Urinary bladder (tissue), 4 donors: ENCODE results near the gene SPRY1. TPM values are rescaled to one million over a fixed set of nuclear protein-coding genes. Genes with fewer than 3 reads are reported as not detected.

ENCODE experiments used
- DNase-seq: peaks from one replicate; pipeline ENCODE4 v3.0.0-alpha.2; 2015; ENCODE audit errors: extremely low spot score
- H3K27ac ChIP-seq: one replicate; pipeline ENCODE4 v1.5.1; 2013; ENCODE audit warnings: low read depth, mild to moderate bottlenecking, moderate library complexity
- H3K36me3 ChIP-seq: one replicate; pipeline ENCODE4 v1.6.1; 2013; ENCODE audit warnings: mild to moderate bottlenecking, moderate library complexity; ENCODE audit not compliant: insufficient read depth
- H3K4me1 ChIP-seq: one replicate; pipeline ENCODE4 v1.6.1; 2013; ENCODE audit warnings: mild to moderate bottlenecking, moderate library complexity; ENCODE audit not compliant: insufficient read depth
- H3K4me3 ChIP-seq: one replicate; pipeline ENCODE4 v1.5.1; 2013; ENCODE audit warnings: low read depth, low read length
- WGBS: extraction: QIAGEN DNeasy Blood & Tissue Kit; methylation state at CpG from one replicate; pipeline ENCODE4 v1.1.7; 2013; 5-methylcytosine and 5-hydroxymethylcytosine counted together
- polyA plus RNA-seq: library from polyadenylated mRNA; stranded (reverse); fragments of 200-250 nt; gene quantifications from one replicate; pipeline ENCODE4 v1.2.3, GENCODE V29; 2013
- total RNA-seq: library from RNA; depleted of rRNA; stranded (reverse); fragments of >200 nt; gene quantifications from one replicate; pipeline ENCODE4 v1.2.3, GENCODE V29; 2014
- donor health status: healthy with polysubstance abuse.
- donor health status: healthy.

Gene SPRY1
- total and polyA plus RNA-seq, 2 donors, result 72.0 to 112 TPM

DNA sequence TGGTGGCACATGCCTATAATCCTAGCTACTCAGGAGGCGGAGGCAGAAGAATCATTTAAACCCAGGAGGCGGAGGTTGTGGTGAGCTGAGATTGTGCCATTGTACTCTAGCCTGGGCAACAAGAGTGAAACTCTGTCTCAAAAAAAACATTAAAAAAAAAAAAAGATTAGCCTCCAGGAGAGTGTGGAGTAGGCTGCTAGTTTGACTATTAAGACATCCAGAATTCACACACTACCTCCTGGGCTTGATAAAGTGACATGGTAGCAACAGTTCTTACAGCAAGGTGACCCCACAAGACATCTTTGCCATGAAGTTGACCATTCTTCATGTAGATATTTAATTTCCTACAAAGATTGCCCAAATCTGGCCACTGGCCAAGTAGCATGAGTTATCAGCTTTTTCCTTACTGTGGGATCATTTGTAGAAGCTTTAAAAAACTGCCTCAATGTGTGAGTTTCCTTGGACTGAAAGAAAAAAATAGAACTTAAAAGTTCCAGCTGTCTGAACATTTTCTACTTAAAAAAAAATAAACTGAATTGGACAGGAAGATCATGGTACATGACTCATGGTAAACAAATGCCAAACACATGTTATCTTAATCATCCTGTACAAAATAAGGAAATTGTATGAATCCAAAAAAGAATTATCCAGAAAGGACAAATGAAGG lies 35.3 kb upstream of the SPRY1 start:
- Histone ChIP-seq H3K4me1 (peaks cover 2% of the 10 kb centered on the region), H3K4me3 (no peak overlapping the region), H3K36me3 (no peaks in the 10 kb centered on the region), H3K27ac (no peak overlapping the region)
- DNase-seq, result no peak
- WGBS, result 92% methylated on average over 2 of the region's 2 CpGs

DNA sequence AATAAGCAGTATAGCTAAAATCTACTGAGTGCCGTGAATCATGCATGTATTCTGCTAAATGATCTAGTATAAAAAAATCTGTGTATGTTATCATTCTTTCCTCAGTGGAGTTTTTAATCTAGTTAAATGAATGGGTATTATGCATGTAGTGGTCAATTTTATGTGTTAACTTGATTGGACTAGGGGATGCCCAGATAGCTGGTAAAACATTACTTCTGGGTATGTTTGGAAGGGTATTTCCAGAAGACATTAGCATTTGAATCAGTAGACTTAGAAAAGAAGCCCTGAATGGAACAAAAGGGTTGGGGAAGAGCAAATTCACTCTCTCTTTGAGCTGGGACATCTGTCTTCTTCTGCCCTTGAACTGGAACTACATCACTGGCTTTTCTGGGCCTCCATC lies 34.5 kb upstream of the SPRY1 start:
- H3K27ac ChIP-seq, result no peak overlapping the region
- no peaks in the 10 kb centered on the region for H3K36me3 ChIP-seq
- H3K4me1 ChIP-seq, result peaks cover 2% of the 10 kb centered on the region
- DNase-seq, result no peak
- no peak overlapping the region for H3K4me3 ChIP-seq
- 90% methylated on average over 1 of the region's 1 CpG for WGBS

DNA sequence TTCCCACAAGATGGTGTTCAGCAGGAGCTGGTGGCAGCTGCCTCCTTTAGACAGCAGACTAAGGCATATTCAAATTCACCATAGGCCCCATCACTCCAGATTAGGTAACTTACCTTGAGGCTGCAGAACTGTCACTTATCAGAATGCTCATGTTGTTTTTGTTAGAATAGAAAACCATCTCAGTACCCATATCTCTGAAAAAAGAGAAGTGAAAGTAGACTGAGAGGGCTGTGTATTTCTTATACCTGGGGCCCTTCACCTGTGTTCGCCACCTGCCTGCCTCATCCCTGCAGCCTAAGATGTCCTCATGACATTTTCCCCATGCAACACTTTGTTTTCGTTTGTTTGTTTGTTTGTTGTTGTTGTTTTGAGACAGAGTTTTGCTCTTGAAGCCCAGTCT lies 32.9 kb upstream of the SPRY1 start:
- Histone ChIP-seq H3K4me1 (peaks cover 2% of the 10 kb centered on the region), H3K36me3 (no peaks in the 10 kb centered on the region), H3K4me3 (no peak overlapping the region), H3K27ac (no peak overlapping the region)
- 95% methylated on average over 2 of the region's 2 CpGs for WGBS
- no peak for DNase-seq

DNA sequence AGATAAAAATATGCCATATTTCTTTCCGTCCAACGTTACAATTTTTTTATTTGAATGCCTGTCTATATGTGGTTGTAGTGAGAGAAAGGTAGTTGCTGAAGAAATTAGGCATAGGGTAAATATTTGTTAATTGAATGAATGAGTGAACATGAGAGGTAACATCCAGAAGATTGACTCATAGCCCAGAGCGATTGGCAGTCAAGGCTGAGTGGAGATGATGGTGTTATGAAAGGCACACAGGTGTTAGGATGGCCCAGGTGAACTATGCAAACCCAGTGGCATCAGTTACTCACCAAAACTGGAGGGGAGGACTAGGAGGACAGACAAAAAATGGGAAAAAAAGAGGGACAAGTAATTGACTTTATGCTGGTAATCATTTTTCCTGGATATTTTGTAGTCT lies 31.7 kb upstream of the SPRY1 start:
- H3K4me3 ChIP-seq, result no peak overlapping the region
- H3K36me3 ChIP-seq, result no peaks in the 10 kb centered on the region
- DNase-seq, result no peak
- H3K4me1 ChIP-seq, result peaks cover 2% of the 10 kb centered on the region
- no peak overlapping the region for H3K27ac ChIP-seq
- WGBS, result 83% methylated on average over 3 of the region's 3 CpGs

DNA sequence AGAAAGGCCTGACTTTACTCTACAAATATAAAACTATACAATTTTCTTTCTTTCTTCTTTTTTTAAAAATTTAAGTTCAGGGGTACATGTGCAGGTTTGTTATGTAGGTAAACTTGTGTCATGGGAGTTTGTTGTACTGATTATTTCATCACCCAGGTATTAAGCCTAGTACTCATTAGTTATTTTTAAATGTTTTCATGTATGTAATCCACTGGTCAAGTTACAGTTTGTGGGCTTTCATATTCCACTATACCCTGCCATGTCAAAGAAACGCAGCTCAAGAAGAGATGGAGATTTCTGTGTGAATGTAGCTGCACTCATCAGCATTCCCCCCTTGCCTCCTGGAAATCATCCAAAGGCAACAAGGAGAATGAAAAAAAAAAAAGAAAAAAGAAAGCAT lies 31.2 kb upstream of the SPRY1 start:
- peaks cover 2% of the 10 kb centered on the region for H3K4me1 ChIP-seq
- DNase-seq, result no peak
- H3K27ac ChIP-seq, result no peak overlapping the region
- H3K36me3 ChIP-seq, result no peaks in the 10 kb centered on the region
- H3K4me3 ChIP-seq, result no peak overlapping the region
- WGBS, result 86% methylated on average over 1 of the region's 1 CpG

DNA sequence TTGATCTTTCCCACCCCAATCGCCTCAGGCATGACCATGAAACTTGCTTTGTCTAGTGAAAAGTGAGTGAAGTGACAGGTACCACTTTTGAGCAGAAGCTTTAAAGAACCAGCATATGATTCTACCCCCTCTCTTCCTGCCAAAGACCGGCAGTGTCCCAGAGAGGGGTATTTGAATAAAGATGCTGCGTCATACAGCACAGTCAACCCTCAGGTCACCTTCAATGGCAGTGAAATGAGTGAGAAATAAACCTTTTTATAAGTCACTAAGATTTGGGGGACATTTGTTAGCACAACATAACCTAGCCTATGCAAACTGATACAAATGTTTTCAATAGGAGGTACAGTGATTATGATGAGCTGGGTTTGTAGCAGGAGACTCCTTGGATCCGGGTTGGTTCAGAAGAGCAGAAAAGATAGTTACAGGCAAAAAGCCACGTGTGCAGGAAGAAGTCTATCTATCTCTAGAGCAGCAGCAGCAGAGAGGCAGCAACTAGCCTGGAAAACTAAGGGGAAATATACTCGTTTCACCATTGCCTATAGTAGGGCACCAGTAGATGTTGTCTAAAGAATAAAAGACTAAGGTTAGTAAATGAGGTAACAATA lies 30.3 kb upstream of the SPRY1 start:
- H3K4me3 ChIP-seq, result no peak overlapping the region
- no peak for DNase-seq
- H3K4me1 ChIP-seq, result peaks cover under 1% of the 10 kb centered on the region
- H3K27ac ChIP-seq, result no peak overlapping the region
- H3K36me3 ChIP-seq, result no peaks in the 10 kb centered on the region
- 88% methylated on average over 6 of the region's 6 CpGs for WGBS

DNA sequence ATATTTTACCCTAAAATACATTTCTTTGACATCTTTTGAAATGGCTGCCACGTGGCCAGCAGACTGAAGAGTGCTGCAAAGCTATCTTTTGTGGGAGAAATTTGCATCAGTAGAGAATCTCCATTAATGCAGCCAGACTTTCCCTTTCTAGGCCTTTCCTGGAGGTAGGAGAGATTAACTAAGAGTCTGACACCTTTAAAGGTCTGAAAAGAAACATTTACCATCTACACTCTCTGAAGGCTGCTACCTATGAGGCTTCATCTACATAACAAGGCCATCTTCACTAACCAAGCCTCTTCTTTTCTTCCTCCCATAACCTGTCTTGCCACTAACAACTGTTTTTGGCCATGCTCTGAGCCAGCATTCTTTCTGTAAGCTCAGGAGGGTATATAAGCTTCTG lies 17.8 kb upstream of the SPRY1 start:
- no peak for DNase-seq
- H3K4me1 ChIP-seq, result no peaks in the 10 kb centered on the region
- no peak overlapping the region for H3K27ac ChIP-seq
- no peaks in the 10 kb centered on the region for H3K36me3 ChIP-seq
- WGBS, result 77% methylated on average over 1 of the region's 1 CpG
- no peak overlapping the region for H3K4me3 ChIP-seq

DNA sequence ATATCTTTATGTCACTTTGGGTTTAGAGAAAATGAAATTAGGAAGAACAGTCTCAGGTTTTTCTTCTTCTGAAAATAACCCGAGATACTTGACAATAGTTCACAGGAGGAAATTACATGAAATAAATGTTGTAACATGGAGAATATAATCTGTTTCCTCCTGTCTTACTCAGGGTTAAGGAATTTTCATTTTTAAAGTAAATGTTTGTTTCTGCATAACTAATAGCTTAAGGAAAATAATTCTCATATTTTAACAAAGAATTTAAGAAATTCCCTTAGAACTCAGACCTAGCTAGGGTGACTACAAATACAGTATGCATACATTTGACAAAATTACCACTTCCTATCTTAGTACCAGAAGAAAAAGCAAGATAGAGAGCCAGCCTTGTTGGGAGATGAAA lies 17.2 kb upstream of the SPRY1 start:
- Histone ChIP-seq H3K36me3 (no peaks in the 10 kb centered on the region), H3K4me1 (no peaks in the 10 kb centered on the region), H3K27ac (no peak overlapping the region), H3K4me3 (no peak overlapping the region)
- 80% methylated on average over 1 of the region's 1 CpG for WGBS
- no peak for DNase-seq

DNA sequence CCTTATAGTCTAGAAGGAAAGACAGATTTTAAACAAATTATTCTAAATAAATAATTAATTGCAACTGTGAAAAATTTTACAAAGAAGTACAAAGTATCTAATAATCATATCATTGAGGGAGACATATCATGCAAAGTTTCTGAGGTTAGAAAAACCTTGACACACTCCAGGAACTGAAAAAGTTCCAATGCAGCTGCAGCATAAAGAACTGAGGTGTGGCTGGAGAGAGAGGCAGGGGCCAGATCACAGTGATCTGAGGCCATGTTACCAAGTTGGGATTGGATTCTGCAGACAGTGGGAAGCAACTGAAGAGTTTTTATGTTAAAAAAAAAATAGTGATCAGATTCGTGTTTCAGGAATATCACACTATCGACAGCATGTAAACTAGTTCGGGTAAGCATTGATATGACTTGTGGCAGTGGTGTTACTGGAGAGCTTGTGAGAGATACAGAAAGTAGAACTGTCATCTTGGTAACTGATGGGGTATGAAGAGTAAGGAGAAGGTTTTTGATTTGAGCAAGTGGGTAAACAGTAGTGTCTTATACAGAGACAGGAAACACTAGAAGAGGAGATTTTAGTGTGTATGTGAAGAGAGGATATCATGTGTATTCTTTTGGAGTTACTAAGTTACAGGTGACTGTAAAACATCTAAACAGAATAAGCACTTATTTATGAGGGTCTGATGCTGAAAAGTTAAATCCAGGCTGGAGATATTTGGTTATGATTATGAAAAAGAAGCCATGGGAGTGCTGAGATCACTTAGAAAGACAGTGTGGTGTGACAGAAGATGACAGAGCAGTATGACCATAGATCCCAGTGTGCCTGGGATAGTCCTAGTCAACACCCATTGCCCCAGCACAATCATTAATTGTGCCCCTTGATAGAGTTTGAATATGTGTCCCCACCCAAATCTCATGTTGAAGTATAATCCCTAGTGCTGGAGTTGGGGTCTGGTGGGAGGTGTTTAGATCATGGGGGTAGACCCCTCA lies 15.6 kb upstream of the SPRY1 start:
- H3K27ac ChIP-seq, result no peak overlapping the region
- H3K4me1 ChIP-seq, result no peaks in the 10 kb centered on the region
- H3K4me3 ChIP-seq, result no peak overlapping the region
- 94% methylated on average over 3 of the region's 3 CpGs for WGBS
- no peaks in the 10 kb centered on the region for H3K36me3 ChIP-seq
- no peak for DNase-seq

DNA sequence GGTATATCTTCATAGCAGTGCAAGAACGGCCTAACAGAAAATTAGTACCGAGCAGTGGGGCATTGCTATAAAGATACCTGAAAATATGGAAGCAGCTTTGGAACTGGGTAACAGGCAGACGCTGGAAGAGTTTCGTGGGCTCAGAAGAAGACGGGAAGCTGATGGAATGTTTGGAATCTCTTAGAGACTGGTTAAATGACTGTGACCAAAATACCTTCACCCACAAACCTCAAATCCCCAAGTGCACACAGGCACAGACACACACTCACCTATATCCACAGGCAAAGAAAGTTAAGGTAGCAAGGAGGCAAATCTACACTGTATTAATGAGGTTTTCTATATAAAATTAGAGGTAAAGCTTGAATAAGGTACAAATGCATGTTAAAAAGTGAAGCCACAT lies 14.6 kb upstream of the SPRY1 start:
- no peak overlapping the region for H3K4me3 ChIP-seq
- H3K36me3 ChIP-seq, result no peaks in the 10 kb centered on the region
- DNase-seq, result no peak
- H3K4me1 ChIP-seq, result no peaks in the 10 kb centered on the region
- no peak overlapping the region for H3K27ac ChIP-seq
- WGBS, result 80% methylated on average over 5 of the region's 5 CpGs

DNA sequence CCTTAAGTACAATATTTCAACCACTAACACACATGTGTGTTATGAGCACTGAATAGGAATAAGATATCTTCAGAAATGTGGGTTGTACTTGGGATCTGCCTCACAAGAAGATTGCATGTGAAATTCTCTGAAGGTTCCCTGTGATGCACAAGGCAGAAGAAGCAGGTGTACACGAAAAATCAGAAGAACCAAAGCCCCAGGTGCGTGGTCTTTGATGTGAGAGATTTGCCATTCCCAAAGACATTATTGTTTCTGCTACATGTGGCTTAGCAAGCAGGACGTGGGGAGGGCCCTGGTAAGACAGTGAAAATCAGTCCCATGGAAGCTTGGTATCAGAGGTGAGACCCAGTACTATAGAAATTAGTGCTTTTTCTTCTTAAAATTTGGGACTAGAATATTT lies 13.0 kb upstream of the SPRY1 start:
- DNase-seq, result no peak
- no peak overlapping the region for H3K27ac ChIP-seq
- no peaks in the 10 kb centered on the region for H3K4me1 ChIP-seq
- H3K4me3 ChIP-seq, result no peak overlapping the region
- 93% methylated on average over 3 of the region's 3 CpGs for WGBS
- no peaks in the 10 kb centered on the region for H3K36me3 ChIP-seq

DNA sequence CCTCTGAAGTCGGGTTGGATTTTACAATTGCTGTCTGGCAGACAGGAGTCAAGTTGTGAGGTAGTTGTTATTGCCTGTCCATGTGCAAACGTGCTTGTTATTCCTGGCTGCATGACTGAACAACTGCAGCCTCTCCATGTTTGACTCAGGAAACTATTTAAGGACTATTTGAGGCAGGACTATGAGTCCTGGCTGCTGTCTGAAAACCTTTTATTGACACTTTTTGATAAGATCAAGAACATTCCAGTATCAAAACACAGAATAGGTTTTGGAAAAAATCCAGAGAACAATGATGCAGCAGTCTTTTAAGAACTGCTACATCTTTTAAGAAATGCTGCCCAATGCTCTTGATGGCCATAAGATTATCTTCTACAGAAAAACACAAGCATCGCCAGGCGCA lies 10.0 kb upstream of the SPRY1 start:
- H3K36me3 ChIP-seq, result no peaks in the 10 kb centered on the region
- H3K27ac ChIP-seq, result no peak overlapping the region

DNA sequence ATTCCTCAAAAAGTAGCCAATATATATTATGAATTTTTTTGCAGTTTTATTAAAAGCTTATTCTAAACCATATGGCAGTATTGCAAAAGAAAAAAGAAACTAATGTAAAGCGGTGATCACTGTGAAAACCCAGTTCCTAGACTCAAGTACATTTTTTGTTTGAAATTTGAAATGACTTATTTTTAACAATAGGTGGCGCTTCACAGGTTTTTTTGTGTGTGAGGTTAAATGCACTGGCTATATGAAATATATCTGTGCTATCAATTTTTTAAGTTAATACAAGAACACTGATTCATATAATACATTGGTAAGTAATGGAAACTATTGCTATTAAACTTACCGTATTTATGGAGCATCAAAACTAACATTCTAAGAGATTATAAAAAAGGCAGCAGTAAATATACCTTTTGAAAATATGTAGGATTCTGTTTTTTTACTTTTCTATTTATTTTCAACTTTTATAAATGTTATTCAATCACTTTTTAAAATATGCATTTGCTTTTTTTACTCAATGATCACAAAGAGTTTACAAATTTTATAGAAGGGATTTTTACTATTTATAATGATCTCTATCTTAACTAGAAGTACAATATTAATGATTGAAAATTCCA lies 5.6 kb upstream of the SPRY1 start:
- H3K4me1 ChIP-seq, result no peaks in the 10 kb centered on the region
- WGBS, result 56% methylated on average over 3 of the region's 3 CpGs
- H3K27ac ChIP-seq, result no peak overlapping the region
- no peak overlapping the region for H3K4me3 ChIP-seq
- no peaks in the 10 kb centered on the region for H3K36me3 ChIP-seq
- DNase-seq, result no peak

More for the DNA sequence above, 10.0 kb upstream of the SPRY1 start:
- H3K4me3 ChIP-seq, result no peak overlapping the region
- no peaks in the 10 kb centered on the region for H3K4me1 ChIP-seq
- DNase-seq, result no peak
- 54% methylated on average over 4 of the region's 4 CpGs for WGBS
